HG03060 (cell line): ENCODE measurements around the gene TGM2.

Experiments used
- ATAC-seq: cut with Tn5 transposase; IDR thresholded peaks from one replicate; pipeline ENCODE4 v1.9.1; 2021; ENCODE audit warnings: low read depth, moderate number of reproducible peaks; ENCODE audit not compliant: unreplicated experiment

TGM2 gene

DNA sequence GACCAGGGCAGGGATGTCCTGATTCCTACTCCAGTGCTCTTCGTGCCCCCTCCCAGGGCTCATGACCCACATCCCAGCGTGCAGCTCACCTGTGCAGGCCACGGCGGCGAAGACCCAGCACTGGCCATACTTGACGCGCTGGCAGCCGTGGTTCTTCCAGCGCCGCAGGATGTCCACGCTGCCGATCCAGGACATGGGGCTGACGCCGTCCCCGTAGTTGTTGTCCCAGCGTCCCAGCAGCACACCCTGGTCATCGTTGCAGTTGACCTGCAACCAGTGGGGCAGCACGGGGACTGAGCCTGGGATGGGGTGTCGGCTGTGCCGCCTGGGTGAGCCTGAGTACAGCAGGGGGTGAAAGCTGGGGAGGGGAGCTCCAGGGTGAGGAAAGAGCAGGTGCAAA lies 18.4 kb downstream of the TGM2 start:
- ATAC-seq, result no peak

DNA sequence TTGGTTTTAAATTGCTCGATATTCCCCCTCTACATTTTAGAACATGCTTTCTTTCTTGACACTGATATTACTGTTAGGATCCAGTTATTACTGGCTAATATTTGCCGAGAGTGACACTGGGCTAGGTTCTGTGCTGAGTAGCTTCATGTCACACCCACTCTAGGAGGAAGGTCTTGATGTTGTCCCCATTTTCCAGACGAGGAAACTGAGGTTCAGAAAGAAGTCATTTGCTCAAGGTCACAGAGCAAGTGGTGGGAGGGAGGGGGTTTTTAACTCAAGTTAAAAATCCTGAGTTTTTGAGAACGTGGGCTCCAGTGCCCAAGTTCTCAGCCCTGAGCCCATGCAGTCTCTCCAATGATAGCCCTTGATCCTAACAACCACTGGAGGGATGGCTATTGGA lies 18.9 kb downstream of the TGM2 start:
- no peak for ATAC-seq

DNA sequence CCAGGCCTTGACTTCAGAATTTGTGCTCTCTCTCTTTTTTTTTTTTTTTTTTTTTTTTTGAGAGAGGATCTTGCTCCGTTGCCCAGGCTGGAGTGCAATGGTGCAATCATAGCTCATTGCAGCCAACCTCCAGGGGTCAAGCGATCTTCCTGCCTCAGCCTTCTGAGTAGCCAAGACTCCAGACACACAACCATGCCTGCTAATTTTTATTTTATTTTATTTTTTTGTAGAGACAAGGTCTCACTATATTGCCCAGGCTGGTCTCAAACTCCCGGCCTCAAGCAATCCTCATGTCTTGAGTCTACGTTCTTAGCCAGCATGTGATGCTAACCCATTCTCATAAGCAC lies 19.4 kb downstream of the TGM2 start:
- ATAC-seq, result no peak

DNA sequence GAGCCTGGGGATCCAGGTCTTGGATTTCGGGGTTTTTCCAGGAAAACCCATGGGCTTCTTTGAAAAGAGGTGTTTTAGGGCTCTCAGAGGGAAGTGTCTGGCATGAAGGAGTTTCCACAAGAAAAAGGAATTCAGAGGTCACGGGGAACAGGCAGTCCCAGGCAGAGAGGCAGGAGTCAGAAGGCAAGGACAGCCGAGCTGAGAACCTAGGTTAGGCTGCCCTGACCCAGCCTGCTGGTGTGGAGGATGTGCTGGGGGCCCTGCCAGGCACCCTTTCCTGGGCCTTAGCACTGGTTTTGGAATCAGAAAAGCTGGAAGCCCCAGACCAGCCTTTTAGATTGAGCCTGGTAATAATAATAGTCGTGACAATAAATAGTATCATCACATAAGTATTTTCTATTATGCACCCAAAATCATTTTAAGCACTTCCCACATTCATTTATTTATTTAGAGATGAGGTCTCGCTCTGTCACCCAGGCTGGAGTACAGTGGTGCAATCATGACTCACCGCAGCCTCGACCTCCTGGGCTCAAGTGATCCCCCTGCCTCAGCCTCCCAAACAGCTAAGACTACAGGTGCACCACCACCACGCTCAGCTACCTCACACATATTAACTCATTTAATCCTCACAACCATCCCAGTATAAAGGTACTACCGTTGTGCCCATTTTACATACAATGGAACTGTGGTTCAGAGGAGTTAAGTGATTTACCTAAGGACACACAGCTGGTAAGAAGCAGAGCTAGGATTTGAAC lies 19.9 kb downstream of the TGM2 start:
- ATAC-seq, result no peak

DNA sequence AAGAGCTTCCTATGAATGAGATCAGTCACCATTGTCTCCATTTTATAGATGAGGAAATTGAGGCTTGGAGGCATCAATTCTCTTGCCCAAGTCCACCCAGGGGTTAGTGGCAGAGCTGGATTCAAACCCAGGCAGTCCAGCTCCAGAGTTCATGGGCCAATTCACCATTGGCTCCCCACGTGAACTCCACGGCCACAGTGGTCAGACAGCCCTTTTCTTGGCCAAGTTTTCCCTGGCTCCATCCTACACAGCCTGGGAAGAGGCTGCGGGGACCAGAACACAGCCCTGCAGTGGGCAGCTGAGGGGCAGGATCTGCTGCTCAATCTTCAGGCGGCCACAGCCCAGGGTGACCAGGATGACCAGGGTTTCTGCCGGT lies 20.5 kb downstream of the TGM2 start:
- no peak for ATAC-seq

DNA sequence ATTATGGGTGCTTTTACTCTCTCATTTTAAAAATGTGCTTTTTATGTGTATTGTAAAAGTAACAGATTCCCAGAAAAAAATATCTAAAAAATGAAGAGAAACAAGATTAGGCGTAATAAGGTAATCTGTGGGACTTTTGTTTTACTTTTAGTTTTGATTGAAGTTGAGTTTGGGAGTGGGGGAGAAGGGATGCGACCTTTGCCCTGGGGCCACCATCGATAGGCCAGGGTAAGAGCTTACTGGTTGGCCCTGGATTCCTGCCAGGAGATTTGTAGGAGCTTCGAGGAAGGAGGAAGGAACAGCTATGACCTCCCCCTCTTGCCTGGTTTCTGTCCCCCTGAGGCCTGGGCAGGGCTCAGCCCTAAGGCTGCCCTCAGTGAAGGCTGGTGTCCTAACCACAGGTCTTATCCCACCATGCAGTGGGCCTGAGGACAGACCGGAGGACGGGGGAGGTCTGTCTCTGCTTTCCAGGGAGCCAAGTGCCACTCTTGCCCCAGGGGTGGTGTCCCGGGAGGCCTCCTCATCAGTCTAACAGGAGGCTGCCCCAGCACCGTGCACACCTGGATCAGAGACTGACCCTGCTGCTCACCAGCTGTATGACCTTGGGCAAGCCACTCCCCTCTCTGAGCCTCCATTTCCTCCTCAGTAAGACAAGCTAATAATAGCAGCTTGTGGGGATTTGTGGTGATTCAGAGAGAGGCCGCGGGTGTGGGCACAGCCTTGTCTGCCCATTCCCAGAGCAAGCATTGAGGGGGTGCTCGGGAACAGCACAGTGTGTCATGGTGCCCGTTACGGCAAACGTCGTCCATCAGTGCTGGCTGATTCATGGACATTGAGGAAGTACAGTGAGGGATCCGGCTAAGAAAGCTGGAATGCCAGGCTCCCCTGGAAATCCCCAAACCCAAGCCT lies 21.2 kb downstream of the TGM2 start:
- ATAC-seq, result no peak

DNA sequence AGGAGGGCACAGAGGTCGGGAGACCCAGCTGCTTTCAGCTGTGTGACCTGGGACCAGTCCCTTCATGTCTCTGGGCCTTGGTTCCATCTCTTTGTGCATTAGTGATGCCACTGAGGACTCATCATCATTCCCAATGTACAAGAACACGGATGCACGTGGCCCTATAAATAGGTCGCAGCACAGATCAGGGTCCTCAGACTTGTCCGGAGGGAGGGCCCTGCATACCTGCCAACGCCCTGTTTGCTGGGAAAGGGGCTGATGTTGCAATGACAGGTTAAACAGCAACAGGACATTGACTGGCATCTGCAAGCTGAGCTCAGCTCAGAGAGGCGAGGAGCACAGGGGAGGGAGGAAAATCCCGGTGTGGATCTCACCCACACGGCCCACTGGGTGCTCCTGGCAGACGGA lies 21.8 kb downstream of the TGM2 start:
- ATAC-seq, result no peak

DNA sequence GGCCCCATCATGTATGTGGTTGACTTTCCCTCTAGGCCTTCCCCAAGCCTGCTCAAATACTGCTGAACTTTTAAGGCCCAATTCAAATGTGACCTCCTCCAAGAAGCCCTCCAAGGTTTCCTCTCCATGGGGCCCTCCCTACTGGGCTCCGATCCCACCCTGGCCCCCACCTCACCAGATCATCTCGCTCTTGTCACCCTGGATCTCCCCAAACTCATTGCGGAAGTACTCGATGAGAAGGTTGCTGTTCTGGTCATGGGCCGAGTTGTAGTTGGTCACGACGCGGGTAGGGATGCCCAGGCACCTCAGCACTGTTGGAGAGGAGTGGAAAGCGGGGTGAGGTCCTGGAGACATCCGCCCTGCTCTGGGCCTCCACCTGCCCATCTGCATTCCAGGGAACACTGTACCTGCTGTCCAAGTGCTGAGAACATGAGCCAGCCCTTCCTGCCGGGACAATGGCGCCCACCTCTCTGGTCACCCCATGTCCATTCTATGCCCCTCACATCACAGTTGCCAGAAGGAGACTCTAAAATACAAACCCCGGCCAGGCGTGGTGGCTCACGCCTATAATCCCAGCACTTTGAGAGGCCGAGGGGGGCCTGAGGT lies 23.1 kb downstream of the TGM2 start:
- no peak for ATAC-seq

DNA sequence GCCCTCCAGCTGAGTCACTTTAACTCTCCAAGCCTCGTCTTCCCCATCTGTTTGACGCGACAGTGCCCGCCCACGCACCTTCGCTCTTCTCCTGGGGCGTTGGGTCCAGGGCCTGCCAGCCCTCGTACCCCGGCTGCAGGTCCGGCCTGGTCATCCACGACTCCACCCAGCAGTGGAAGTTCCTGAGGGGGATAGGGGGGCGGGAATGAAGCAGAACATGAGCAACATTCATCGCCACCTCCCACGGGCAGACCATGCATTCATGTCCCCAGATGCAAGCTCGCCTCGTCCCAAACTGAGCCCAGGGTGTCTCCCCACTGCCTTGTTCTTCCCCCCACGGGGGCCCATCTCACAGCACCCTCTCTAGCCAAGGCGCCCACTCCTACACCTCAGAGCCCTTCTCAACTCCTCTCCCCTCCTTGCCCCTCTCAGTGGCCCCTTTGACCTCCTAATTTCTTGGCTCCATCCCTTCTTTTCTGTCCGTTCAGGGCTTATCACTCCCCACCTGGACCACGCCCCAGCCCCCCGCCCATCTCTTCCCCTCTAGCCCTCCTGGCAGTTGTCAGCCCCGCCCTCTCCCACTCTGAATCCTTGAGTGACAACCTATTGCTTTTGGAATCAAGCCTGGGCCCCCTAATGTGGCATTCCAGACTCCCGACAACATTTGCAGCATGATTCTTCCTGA lies 23.7 kb downstream of the TGM2 start:
- no peak for ATAC-seq

DNA sequence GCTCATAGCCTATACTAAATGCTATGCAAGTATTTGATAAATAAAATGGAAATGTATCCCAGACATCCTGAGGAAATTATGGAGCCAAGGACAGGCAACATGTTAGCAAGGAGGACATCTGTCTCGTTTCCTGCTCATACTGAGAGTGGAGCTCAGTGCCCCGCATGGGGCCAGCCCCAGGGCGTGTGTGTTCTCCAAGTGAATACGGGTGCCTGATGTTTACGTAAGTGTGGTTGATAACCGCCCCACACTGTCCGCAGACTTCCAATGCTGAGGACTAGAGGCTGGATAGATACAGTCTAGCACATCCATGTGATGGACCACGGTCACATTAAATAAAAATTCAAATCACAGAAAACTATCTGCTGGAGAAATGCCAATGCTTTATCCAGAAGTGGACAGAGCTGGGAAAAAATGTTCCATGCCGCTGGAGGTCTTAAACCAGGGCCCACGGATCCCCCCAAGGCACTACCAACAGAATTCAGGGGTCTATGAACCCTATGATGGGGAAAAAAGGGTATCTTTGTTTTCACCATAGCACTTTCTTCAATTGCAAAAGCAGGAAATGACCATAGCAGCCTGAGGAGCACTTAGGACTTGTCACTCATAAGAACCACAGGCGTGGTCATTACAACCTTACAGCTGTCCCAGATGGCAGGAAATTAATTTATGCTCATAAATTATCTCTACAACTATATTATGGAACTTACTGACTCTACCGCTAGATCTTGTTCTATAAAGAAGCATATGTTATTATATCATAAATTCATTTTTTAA lies 24.9 kb downstream of the TGM2 start:
- no peak for ATAC-seq

DNA sequence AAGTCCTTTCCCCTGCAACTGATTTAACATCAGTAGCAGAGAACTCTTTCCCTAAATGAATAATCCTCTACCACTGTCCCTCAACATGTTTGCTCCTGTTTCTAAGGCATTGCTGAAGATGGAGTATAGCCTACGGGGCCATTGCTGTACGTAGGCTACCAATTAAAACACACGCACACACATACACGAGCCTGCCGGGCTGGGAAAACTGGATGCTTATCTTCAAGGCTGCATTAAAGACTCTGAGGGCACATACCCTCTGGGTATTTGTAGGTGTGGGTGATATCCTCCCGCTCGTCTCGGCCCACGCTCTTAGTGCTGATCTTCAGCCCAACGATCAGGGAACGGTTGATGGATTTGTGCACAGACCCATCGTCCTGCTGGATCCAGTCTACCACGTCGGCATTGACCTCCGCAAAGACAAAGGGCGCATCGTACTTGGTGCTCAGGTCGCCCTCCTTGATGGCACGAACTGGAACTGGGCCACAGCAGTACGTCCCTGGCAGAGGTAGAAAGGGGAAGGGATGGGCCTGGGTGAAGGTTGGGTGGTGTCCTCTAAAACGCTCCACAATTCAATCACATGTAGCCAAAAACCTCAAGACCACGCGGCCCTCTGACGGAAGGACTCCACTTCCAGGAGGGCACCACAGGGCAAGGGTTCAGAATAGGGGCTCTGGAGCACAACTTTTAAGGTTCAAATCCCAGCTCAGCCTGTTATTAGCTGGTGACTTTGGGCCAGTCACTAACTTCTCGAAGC lies 25.7 kb downstream of the TGM2 start:
- ATAC-seq, result no peak

DNA sequence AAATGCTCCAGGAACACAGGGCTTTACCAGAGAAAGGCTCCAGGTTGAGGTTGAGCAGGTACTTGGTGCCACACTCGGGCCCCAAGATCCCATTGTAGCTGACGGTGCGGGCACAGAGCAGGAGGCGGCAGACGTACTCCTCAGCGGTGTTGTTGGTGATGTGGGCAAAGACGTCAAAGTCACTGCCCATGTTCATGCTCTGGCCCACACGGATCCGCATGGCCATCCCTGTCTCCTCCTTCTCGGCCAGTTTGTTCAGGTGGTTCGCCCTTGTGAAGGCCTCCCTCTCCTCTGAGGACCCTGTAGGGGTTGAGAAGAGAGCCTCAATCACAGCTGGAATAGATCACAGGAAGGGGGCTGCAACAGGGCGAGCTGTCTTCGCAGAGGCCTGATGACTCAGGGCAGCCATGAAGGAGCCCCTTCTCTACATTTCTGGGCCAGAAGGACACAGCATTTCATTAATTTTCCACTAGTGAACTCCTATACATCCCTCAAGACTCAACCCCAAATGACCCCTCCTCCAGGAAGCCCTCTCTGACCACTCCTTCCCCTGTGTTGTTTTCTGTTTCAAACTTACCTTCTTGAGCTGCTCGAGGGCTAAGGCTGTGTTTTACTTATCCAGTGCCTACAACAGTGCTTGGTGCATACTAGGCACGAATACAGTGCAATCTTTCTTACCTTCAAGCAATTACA lies 26.8 kb downstream of the TGM2 start:
- ATAC-seq, result no peak

DNA sequence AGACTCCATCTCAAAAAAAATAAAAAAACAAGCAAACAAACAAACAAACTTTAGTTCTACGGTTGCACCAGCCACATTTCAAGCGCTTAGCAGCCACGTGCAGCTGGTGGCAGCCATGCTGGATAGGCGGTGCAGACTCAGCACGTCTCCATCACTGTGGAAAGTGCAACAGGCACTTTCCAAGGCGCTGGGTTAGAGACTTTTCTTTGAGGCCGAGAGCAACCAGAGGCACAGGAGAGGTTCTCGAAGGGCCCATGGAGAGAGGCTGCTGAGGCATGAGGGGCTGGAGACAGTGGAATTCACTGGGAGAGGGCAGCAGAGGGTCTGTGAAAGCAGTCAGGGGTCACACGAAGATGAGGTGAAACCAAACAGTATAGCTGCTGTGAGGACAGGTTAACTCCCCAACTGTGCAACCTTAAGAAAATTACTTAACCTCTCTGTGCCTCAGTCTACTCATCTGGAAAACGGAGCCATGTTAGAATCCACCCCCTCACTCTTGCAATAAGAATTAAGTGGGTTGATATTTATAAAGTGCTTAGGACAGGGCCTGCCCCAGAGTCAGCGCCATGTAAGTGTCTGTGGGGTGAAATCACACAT lies 27.5 kb downstream of the TGM2 start:
- no peak for ATAC-seq

DNA sequence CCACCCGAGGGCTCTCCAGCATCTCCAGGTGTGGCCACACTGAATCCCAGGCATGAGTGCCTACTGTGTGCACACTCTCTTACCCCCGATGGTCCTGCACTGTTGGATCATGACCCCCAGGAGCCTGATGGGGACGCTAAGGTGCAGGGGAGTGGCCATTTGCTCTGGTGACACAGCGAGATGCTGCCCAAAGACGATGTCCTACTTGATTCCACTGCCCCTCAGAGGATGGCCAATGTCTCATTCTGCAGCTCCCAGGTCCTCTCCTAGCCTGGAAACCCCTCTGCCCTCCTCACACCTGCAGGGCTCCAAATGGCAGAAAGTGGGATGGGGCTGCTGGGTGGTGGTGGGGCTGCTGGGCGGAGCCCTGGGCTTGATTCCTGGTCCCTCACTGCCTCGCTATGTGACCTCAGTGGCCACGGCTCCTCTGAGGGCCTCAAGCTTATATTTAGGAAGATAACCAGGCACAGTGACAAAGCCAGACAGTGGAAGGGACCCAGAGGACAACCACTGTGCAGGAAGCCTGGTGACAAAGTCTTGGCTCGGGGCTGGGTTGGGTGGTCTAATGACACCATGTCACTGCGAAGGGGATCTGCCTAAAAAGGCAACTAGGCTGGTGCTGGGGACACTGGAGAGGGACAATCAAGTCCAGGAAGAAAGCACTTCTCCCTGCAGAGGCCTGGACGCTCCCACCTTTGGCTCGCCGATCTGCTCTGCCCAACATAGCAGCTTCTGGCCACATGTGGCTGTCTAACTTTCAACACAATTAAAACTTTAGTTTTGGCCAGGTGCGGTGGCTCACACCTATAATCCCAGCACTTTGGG lies 28.4 kb downstream of the TGM2 start:
- ATAC-seq, result no peak

DNA sequence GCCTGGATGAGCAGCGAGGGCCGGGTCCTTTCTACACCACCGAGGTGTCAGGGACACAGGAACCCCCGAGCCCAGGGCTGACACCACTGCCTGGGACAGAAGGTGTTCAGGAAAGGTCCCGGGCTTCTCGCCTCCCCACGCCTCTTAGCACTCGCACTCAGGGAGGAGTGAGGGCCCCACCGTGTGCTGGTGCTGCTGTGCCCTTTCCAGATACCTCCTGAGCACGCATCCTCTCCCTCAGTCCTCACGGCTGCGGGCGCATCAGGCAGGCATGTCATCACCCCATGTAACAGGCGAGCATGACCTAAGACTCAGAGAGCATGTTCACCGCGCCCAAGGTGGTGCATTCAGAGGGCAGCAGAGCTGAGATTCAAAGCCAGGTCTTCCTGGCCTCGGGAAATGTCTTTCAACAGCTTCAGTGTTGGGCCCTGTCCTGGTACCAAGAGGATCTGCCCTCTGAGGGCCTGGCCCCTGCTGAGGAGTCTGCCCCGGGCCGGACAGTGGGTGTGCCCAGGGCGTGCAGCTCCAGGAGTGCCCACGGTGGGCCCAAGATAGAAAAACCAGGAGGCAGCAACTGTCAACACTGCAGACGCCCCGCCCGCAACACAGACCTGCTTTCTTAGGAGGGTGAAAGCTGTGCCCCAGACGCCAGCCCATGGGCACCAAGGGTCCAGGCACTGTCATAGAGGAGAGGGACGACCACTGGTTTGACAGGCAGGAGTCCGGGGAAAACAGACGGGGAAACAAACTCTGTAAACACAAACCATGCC lies 29.2 kb downstream of the TGM2 start:
- no peak for ATAC-seq

DNA sequence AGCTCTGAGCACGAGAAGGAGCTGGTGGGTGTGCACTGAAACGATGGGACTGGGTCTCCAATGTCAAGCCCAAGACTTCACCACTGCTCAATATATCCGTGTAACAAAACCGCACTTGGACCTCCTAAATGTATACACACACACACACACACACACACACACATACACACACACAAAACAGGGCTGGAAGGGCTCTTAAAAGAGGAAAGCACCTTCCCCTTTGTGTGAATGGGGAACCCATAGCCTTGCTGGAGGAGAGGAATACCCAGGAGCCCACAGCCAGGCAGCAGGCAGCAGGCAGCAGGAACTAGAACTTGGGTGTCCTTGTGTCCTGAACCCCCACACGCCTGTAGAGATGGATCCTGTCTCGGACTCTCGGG lies 29.8 kb downstream of the TGM2 start:
- ATAC-seq, result no peak
